ENCODE results near the gene NXF3.
"Not testable (repeated sequence)": the region's sequence is repeated elsewhere in the genome, so short reads cannot be mapped to it uniquely, and the experiment has no call there.

Gene NXF3

GRCh38 chrX:103033371-103033770, 59.6 kb downstream of the NXF3 start:
- not testable (repeated sequence) for DNase-seq

Data from GOT3 (cell line).